ENCODE measurements around the gene PIK3R3.

PIK3R3 gene

GRCh38 chr1:46130606-46131005 lies 1.8 kb downstream of the PIK3R3 start:
- Histone ChIP-seq H3K36me3 (replicated peaks) (no peaks in the 10 kb centered on the region), H3K4me3 (ENCODE audit: low read depth, low read length) (peak overlapping the region; percentile 72), H3K27me3 (replicated peaks) (no peaks in the 10 kb centered on the region), H3K27ac (no peak overlapping the region)
- DNase-seq = no peak
- TF ChIP-seq CTCF (IDR thresholded peaks at IDR 0.05; ENCODE audit: low read depth, low read length, missing control alignments) = no peak
- in situ Hi-C loops (cut with HindIII; ENCODE audit: low pct_ligation_motif_present, low sequenced_read_pairs) = no loop called here

- no peak overlapping the region for H3K27ac ChIP-seq
- no peaks in the 10 kb centered on the region for H3K36me3 ChIP-seq (replicated peaks)
- DNase-seq = no peak
- TF ChIP-seq CTCF (IDR thresholded peaks at IDR 0.05; ENCODE audit: low read depth, low read length, missing control alignments) = no peak
- peak overlapping the region; percentile 72 for H3K4me3 ChIP-seq (ENCODE audit: low read depth, low read length)
- in situ Hi-C loops (cut with HindIII; ENCODE audit: low pct_ligation_motif_present, low sequenced_read_pairs) = no loop called here
- H3K27me3 ChIP-seq (replicated peaks) = no peaks in the 10 kb centered on the region
Measured at GRCh38 chr1:46130121-46130520, 2.3 kb downstream of the PIK3R3 start.

DNA sequence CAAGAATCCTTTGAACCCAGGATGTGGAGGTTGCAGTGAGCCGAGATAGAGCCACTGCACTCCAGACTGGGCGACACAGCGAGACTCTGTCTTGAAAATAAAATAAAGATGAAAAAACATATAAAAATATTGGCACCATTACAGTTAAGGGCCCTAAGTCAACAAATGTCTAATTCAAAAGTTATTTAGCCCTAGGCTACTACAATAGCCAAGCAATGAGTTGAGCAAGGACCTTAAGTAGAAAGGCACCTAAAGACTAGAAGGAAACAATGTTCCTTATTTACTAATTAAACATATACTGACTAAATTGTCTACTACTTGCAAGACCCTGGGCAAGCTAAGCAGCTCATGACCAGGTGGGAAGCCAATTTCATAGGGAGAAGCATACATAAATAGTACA lies 4.1 kb downstream of the PIK3R3 start:
- TF ChIP-seq CTCF (IDR thresholded peaks at IDR 0.05; ENCODE audit: low read depth, low read length, missing control alignments) = no peak
- Histone ChIP-seq H3K36me3 (replicated peaks) (no peaks in the 10 kb centered on the region), H3K27ac (no peak overlapping the region), H3K4me3 (ENCODE audit: low read depth, low read length) (no peak overlapping the region), H3K27me3 (replicated peaks) (no peaks in the 10 kb centered on the region)
- in situ Hi-C loops (cut with HindIII; ENCODE audit: low pct_ligation_motif_present, low sequenced_read_pairs) = no loop called here
- DNase-seq = no peak

- in situ Hi-C loops (cut with HindIII; ENCODE audit: low pct_ligation_motif_present, low sequenced_read_pairs) = no loop called here
- Histone ChIP-seq H3K36me3 (replicated peaks) (no peaks in the 10 kb centered on the region), H3K27ac (no peak overlapping the region)
Measured at GRCh38 chr1:46118856-46119255, 13.6 kb downstream of the PIK3R3 start.

GRCh38 chr1:46117810-46118494 lies 14.5 kb downstream of the PIK3R3 start:
- in situ Hi-C loops (cut with HindIII; ENCODE audit: low pct_ligation_motif_present, low sequenced_read_pairs) = no loop called here

More at GRCh38 chr1:46118856-46119255, 13.6 kb downstream of the PIK3R3 start:
- DNase-seq = no peak
- Histone ChIP-seq H3K4me3 (ENCODE audit: low read depth, low read length) (no peak overlapping the region), H3K27me3 (replicated peaks) (no peaks in the 10 kb centered on the region)
- no peak for TF ChIP-seq CTCF (IDR thresholded peaks at IDR 0.05; ENCODE audit: low read depth, low read length, missing control alignments)

More at GRCh38 chr1:46117810-46118494, 14.5 kb downstream of the PIK3R3 start:
- TF ChIP-seq CTCF (IDR thresholded peaks at IDR 0.05; ENCODE audit: low read depth, low read length, missing control alignments) = no peak
- Histone ChIP-seq H3K27me3 (replicated peaks) (no peaks in the 10 kb centered on the region), H3K27ac (no peak overlapping the region), H3K36me3 (replicated peaks) (no peaks in the 10 kb centered on the region), H3K4me3 (ENCODE audit: low read depth, low read length) (no peak overlapping the region)
- DNase-seq = no peak

Data from brain microvascular endothelial cell (primary cell).